ENCODE measurements around the gene GDI2. TPM values are rescaled to one million over a fixed set of nuclear protein-coding genes. Genes with fewer than 3 reads are reported as not detected.
"Not testable (repeated sequence)": the region's sequence is repeated elsewhere in the genome, so short reads cannot be mapped to it uniquely, and the experiment has no call there.

GDI2 gene
- polyA plus RNA-seq, 1 experiment = 326 TPM

DNA sequence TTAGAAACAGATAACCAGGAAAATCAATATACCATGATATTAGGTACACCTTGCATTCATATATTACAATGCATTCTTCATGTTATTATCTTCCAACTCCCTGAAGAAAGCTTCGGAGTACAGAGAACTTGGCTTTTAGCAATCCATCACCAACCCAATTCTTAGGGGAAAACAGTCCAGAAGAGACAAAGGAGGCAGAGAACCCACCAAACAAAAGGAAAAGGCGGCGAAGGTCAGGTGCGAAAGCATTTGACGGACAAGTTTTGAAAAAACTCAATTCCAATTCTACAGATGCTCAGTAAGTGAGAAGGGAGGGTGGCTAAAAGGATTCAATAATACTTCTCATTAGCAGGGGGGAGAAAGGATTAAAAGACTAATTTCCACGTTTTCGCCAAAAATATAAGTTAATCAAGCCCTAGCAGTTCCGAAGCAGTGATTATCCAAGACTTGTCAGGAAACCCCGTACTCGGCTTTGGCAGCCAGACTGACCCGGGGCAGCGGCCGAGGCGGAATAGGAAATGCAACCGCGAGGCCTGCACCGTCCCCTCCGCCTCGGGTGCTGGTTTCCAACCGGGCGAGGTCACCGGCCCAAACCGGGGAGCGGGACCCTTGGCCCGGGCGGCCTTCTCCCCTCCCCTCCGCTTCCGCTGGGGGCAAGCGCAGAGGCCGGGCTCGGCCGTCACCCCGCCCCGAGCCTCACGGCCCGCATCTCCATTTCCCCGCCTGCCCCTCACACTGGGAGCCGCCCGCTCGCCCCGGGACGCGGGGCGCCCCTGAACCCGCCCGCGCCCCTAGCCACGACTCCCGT lies 747 bp downstream of the GDI2 start:
- DNase-seq (ENCODE audit: low read depth, low spot score) = no peak
- POLR2A ChIA-PET = interaction anchor here (0.6 to 1.9 kb wide), 9 partner anchors 18 to 804 kb away, joined by 3 to 10 read pairs (median 4); partner anchors contain the start of genes ANKRD16 and FBH1
- CTCF ChIA-PET = interaction anchor here (1.6 kb wide), 1 partner anchor 62 kb away, joined by 6 read pairs; no protein-coding TSS in a partner anchor
- H3K27me3 ChIP-seq (ENCODE audit: control insufficient read depth, insufficient read depth, low read length) = no peaks in the 10 kb centered on the region
- H3K27ac ChIP-seq (ENCODE audit: low read depth, low read length) = no peak overlapping the region
- TF ChIP-seq, protein P1, sequence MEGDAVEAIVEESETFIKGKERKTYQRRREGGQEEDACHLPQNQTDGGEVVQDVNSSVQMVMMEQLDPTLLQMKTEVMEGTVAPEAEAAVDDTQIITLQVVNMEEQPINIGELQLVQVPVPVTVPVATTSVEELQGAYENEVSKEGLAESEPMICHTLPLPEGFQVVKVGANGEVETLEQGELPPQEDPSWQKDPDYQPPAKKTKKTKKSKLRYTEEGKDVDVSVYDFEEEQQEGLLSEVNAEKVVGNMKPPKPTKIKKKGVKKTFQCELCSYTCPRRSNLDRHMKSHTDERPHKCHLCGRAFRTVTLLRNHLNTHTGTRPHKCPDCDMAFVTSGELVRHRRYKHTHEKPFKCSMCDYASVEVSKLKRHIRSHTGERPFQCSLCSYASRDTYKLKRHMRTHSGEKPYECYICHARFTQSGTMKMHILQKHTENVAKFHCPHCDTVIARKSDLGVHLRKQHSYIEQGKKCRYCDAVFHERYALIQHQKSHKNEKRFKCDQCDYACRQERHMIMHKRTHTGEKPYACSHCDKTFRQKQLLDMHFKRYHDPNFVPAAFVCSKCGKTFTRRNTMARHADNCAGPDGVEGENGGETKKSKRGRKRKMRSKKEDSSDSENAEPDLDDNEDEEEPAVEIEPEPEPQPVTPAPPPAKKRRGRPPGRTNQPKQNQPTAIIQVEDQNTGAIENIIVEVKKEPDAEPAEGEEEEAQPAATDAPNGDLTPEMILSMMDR (IDR thresholded peaks at IDR 0.05; ENCODE audit: low read depth, low read length) = no peak
- H3K4me3 ChIP-seq (ENCODE audit: low read depth, low read length) = peak overlapping the region; percentile 92
- no peaks in the 10 kb centered on the region for H3K9me3 ChIP-seq (ENCODE audit: control insufficient read depth, insufficient read depth, low read length)

DNA sequence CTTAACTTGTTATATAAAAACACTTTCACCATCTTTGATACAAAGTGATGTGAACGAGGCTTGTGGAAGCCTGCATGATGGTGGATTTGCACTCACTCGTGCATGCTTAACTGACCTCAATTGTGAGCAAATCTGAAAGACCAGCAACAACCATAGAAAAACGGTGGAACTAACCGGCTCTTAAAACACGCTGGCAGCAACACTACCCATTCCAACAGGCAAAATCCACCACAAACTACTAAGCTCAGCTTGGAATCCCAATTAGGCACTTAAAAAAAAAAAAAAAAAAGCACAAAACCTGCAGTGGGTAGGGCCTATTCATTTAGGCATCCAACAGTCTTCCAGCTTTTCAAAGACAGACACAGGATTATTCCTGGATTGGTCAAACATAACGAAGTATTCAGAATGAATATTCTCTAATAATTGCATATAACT lies 1.8 kb downstream of the GDI2 start:
- TF ChIP-seq, protein P1 (IDR thresholded peaks at IDR 0.05; ENCODE audit: low read depth, low read length) = no peak
- DNase-seq (ENCODE audit: low read depth, low spot score) = no peak
- Histone ChIP-seq H3K27me3 (ENCODE audit: control insufficient read depth, insufficient read depth, low read length) (no peaks in the 10 kb centered on the region), H3K27ac (ENCODE audit: low read depth, low read length) (no peak overlapping the region), H3K4me3 (ENCODE audit: low read depth, low read length) (peak overlapping the region; percentile 92), H3K9me3 (ENCODE audit: control insufficient read depth, insufficient read depth, low read length) (no peaks in the 10 kb centered on the region)
- ChIA-PET POLR2A (interaction anchor here (0.6 to 0.9 kb wide), 3 partner anchors 50 to 1917 kb away, joined by 4 to 8 read pairs (median 5); no protein-coding TSS in a partner anchor), CTCF (interaction anchor here (0.8 to 1.6 kb wide), 2 partner anchors 63 to 378 kb away, joined by 3 to 6 read pairs; no protein-coding TSS in a partner anchor)

DNA sequence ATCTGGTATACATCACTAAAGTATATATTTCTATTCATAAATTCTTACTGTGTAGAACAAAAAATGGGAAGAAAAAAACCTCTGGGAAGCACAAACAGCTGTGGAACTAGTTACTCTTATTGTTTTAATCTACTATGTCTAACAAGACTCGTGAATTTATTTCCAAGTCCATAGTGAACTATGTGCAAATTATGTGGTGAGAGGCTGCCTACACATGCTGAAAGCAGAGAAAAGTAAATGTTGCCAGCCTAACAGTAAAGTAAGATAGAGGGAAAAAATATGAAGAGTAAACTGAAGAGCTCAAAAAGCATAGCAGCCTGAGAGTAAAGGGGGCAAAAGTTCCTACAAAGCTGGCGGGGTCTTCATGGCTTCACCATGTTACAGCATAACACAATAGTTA lies 3.0 kb downstream of the GDI2 start:
- no peak overlapping the region for H3K27ac ChIP-seq (ENCODE audit: low read depth, low read length)
- DNase-seq (ENCODE audit: low read depth, low spot score) = no peak
- no peaks in the 10 kb centered on the region for H3K27me3 ChIP-seq (ENCODE audit: control insufficient read depth, insufficient read depth, low read length)
- TF ChIP-seq, protein P1 (IDR thresholded peaks at IDR 0.05; ENCODE audit: low read depth, low read length) = no peak
- CTCF ChIA-PET = interaction anchor here (1.0 to 1.8 kb wide), 3 partner anchors 181 to 995 kb away, joined by 3 to 4 read pairs (median 4); no protein-coding TSS in a partner anchor
- no peaks in the 10 kb centered on the region for H3K9me3 ChIP-seq (ENCODE audit: control insufficient read depth, insufficient read depth, low read length)
- POLR2A ChIA-PET = interaction anchor here (0.5 kb wide), 1 partner anchor 140 kb away, joined by 5 read pairs; no protein-coding TSS in a partner anchor
- H3K4me3 ChIP-seq (ENCODE audit: low read depth, low read length) = peak overlapping the region; percentile 92

DNA sequence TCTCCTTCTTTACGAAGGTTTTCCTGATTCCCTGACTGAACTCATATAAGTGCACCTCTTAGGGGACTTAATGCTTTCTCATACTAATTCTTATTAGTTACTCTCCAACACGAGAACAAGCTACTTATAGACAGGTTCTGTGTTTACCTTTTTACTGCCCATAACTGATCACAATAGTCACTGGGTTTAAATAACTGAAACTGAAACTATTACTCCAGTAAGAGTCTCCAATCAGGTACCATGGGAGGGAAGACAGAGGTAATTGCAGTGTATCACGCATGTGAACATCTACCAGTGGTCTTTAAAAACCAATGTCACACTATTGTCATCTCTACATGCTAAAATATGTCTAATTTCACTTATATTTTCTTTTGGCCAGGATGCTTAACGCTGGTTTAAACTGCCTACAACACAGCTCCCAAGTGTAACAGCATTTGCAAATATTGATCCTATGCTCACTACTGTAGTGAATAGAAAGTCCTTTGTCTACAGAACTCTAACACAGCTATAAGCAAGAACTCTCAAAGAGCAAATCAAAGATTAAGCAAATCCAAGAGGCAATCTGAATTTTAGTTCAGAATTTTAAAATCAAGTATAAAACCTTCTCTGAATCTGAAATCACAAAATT lies 3.6 kb downstream of the GDI2 start:
- Histone ChIP-seq H3K9me3 (ENCODE audit: control insufficient read depth, insufficient read depth, low read length) (no peaks in the 10 kb centered on the region), H3K4me3 (ENCODE audit: low read depth, low read length) (peak overlapping the region; percentile 29; the same call in 1 of the 2 replicates), H3K27ac (ENCODE audit: low read depth, low read length) (no peak overlapping the region), H3K27me3 (ENCODE audit: control insufficient read depth, insufficient read depth, low read length) (no peaks in the 10 kb centered on the region)
- DNase-seq (ENCODE audit: low read depth, low spot score) = no peak
- ChIA-PET CTCF (interaction anchor here (1.8 kb wide), 1 partner anchor 995 kb away, joined by 4 read pairs; no protein-coding TSS in a partner anchor), POLR2A (no interaction called here)
- TF ChIP-seq, protein P1 (IDR thresholded peaks at IDR 0.05; ENCODE audit: low read depth, low read length) = no peak

DNA sequence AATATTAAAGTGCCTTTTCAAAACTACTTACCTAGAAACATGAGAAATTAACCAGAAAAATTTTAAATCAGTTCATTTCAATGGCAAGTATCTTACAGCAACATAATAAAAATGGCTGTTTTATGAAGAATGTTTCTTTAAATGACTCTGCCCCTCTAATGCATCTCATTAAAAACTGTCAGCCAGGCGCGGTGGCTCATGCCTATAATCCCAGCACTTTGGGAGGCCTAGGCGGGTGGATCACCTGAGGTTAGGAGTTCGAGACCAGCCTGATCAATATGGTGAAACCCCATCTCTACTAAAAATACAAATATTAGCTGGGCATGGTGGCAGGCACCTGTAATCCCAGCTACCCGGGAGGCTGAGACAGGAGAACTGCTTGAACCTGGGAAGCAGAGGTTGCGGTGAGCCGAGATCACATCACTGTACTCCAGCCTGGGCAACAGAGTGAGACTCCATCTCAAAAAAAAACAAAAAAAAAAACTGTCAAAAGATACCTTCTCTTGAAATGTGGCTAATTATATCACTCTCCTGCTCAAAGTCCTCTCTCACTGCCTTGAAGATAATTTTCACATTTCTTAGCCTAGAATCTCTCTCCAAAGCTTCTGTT lies 4.3 kb downstream of the GDI2 start:
- H3K27me3 ChIP-seq (ENCODE audit: control insufficient read depth, insufficient read depth, low read length); H3K4me3 ChIP-seq (ENCODE audit: low read depth, low read length); DNase-seq (ENCODE audit: low read depth, low spot score); H3K9me3 ChIP-seq (ENCODE audit: control insufficient read depth, insufficient read depth, low read length); POLR2A ChIA-PET; H3K27ac ChIP-seq (ENCODE audit: low read depth, low read length); CTCF ChIA-PET: not testable (repeated sequence)

Measured in AG04450 (cell line).